HG03442 (cell line): ENCODE results near the gene GPR142.
A peak's percentile ranks its signal among the peaks of the same experiment; 100 is the strongest.

Source experiments
- ATAC-seq: cut with Tn5 transposase; IDR thresholded peaks from one replicate; pipeline ENCODE4 v1.9.1; 2021; ENCODE audit warnings: mild to moderate bottlenecking, moderate library complexity; ENCODE audit not compliant: unreplicated experiment

The GPR142 gene

DNA sequence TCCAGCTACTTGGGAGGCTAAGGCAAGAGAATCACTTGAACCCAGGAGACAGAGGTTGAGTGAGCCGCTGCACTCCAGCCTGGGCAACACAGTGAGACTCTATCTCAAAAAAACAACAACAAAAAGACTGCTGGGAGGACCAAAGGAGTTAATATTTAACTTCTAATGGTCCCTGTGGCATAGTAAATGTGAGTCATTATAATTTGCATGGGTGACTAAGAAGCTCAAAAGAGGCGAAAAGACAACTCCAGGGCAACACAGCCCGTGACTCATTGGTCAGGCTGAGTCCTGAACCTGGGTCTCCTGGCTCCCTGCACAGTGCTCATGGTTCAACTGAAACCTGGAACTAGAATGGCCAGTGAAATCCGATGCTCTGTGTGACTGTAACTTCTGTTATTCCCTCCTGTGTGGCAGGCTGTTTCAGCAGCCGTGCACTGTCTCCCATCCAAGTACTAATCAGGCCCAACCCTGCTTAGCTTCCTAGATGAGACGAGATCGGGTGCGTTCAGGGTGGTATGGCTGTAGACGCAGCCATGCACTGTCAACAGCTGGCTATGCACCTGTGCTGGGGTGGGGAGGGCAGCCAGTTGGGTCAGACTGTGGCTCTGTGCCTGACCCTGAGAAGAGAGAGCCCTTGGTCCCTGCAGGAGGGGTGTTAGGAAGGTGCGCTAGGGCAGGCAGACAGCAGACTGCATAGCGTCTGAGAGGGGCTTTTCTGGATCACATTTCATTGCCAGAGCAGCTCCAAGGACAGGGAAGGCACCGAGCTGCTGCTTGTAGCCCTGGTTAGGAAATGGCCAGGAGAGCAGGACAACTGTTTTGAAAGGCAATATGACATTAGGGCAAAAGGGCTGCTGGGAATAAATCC is 50.1 kb downstream of the GPR142 start:
- ATAC-seq: peak; percentile 47

DNA sequence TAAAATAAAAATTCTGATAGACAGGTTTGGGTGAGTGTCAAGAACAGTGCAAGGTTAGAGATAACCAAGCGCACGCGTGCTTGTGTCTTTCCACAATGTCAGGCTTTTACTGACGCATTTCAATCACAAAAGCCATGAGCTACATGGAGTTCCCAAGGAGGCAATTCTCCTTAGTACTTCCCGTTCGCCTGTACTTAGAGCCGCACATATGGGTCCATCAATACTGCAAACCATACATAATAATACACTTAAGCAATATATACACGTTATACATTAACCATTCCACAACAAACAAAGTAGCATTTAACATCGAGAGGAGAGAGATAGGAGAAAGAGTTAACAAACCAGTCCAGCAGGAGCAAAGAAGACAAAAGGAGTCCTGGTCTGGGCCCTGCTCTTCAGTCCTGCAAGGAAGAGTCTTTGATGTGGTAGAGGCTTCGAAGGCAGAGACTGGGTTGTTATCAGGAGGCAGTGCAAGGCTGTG is 52.7 kb downstream of the GPR142 start:
- no peak for ATAC-seq
